Ovary (tissue), 9 donors: ENCODE results near the gene NAPB. TPM values are rescaled to one million over a fixed set of nuclear protein-coding genes. Genes with fewer than 3 reads are reported as not detected.

Experiments used
- DNase-seq, 5 donors: peaks; one replicate each; pipeline ENCODE4 v3.0.0-alpha.2; 2019 to 2020
- H3K27ac ChIP-seq, 2 donors: fragments of 200-600 bp; one replicate each; pipeline versions ENCODE4 v1.5.1 to v1.8.0; 2019 to 2022
- H3K27me3 ChIP-seq: fragments of 200-600 bp; one replicate; pipeline ENCODE4 v1.8.0; 2022
- H3K36me3 ChIP-seq: fragments of 200-600 bp; sonication (generic); one replicate; pipeline ENCODE4 v1.5.1; 2019
- H3K4me1 ChIP-seq: one replicate; pipeline ENCODE4 v1.8.1; 2013; ENCODE audit warnings: mild to moderate bottlenecking, moderate library complexity; ENCODE audit not compliant: insufficient read depth
- H3K4me3 ChIP-seq: fragments of 200-600 bp; sonication (generic); one replicate; pipeline ENCODE4 v1.5.1; 2017
- H3K9me3 ChIP-seq, 2 donors: fragments of 200-600 bp in 1 of 2; sonication (generic) in 1 of 2; one replicate each; pipeline versions ENCODE4 v1.5.1 to v1.8.1; 2013 to 2019; ENCODE audit warnings: mild to moderate bottlenecking in 1 of 2, moderate library complexity in 1 of 2
- EP300 ChIP-seq: sonication (generic); formaldehyde crosslinking; IDR thresholded peaks from one replicate; pipeline ENCODE4 v1.6.1; 2017; ENCODE audit warnings: antibody characterized with exemption
- POLR2A ChIP-seq: fragments of 450-650 bp; IDR thresholded peaks from one replicate; pipeline ENCODE4 v1.6.1; 2017; ENCODE audit warnings: antibody characterized with exemption, mild to moderate bottlenecking, moderate library complexity
- WGBS, 3 donors: extraction: QIAGEN DNeasy Blood & Tissue Kit in 1 of 3; methylation state at CpG; one replicate each; pipeline versions ENCODE4 v1.1.5 to v1.1.7; 2013 to 2017; 5-methylcytosine and 5-hydroxymethylcytosine counted together
- intact Hi-C, 4 donors: fragments of 100-400 bp; cut with DNase I; formaldehyde crosslinking; loops; one replicate each; pipeline versions ENCODE4 v1.11.0 to v1.15.1; 2022 to 2023
- polyA plus RNA-seq, 2 donors: library from polyadenylated mRNA; stranded (reverse); fragments of 200-250 nt in 1 of 2; fragments of 350-450 nt in 1 of 2; fragmentation: Illumina TruSeq in 1 of 2; extraction: RNeasy Lipid Tissue Mini Kit (QIAGEN cat#74804) in 1 of 2; gene quantifications; one replicate each; pipeline ENCODE4 v1.2.3, GENCODE V29; 2013 to 2014
- total RNA-seq, 7 donors: library from RNA; depleted of rRNA in 2 of 7; stranded (reverse); fragments of >200 nt in 2 of 7; fragmentation: NEBNext Ultra II Directional in 3 of 7; extraction: Animal tissue kit (Norgen Biotek cat#: 25700) in 3 of 7; gene quantifications; one replicate each; pipeline versions ENCODE4 v1.1.0 to v1.2.4, GENCODE V29; 2016 to 2023
- TF ChIP-seq, protein P1 (sequence below), 3 donors: fragments of 450-650 bp in 2 of 3; fragments of 200-600 bp in 1 of 3; IDR thresholded peaks; one replicate each; pipeline versions ENCODE4 v1.5.1 to v1.8.0; 2016 to 2022; ENCODE audit warnings: antibody characterized with exemption in 3 of 3, mild to moderate bottlenecking in 1 of 3
- donor health status: DM: no; HTN: no; CAD: no; lungs with moderate emphysema.
- donor health status: DM: no; HTN: no; CAD: no.
- donor health status: Bipolar disorder and iron deficiency.
- donor health status: DM: yes; HTN: yes; CAD: no.
- donor health status: DM: no; HTN: no; CAD: no.
- donor health status: DM: yes; HTN: yes; CAD: no.

NAPB gene
- total and polyA plus RNA-seq, 9 donors, result 9.3 to 17.9 (median 12.9) TPM

DNA sequence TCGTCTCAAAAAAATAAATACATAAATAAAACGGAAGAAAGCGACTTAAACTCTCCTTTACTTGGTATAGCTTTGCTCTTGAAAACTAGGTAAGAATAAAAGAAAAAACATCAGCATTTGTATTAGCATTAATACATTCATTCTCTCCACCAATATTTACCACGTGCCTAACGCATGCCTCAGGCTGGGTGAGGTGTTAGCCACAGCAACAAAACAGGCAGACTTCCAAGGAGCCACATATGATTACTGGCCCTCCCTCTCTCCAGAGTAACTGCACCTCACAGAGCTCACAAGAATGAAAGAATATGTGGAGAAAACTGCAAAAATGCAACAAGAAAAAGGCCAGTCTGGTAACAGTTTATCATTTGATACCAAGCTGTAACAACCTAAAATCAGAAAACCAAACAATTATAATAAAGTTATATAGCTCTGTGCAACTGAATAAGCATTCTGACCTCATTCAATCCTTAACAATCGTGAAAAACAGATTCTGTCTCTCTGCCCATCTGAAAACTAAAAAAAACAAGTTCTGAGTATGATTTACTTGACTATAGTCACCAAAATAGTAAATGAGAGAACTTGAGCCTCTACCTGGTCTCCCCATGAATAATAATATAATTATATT, 5.2 kb downstream of the NAPB start:
- Histone ChIP-seq H3K27me3 (no peaks in the 10 kb centered on the region), H3K4me1 (peaks cover 6% of the 10 kb centered on the region), H3K36me3 (no peaks in the 10 kb centered on the region), H3K4me3 (no peak overlapping the region), H3K27ac (no peak overlapping the region), H3K9me3 (no peaks in the 10 kb centered on the region)
- TF ChIP-seq POLR2A, result no peak
- TF ChIP-seq, protein P1, sequence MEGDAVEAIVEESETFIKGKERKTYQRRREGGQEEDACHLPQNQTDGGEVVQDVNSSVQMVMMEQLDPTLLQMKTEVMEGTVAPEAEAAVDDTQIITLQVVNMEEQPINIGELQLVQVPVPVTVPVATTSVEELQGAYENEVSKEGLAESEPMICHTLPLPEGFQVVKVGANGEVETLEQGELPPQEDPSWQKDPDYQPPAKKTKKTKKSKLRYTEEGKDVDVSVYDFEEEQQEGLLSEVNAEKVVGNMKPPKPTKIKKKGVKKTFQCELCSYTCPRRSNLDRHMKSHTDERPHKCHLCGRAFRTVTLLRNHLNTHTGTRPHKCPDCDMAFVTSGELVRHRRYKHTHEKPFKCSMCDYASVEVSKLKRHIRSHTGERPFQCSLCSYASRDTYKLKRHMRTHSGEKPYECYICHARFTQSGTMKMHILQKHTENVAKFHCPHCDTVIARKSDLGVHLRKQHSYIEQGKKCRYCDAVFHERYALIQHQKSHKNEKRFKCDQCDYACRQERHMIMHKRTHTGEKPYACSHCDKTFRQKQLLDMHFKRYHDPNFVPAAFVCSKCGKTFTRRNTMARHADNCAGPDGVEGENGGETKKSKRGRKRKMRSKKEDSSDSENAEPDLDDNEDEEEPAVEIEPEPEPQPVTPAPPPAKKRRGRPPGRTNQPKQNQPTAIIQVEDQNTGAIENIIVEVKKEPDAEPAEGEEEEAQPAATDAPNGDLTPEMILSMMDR (IDR thresholded peaks at IDR 0.05), result no peak
- no peak for TF ChIP-seq EP300
- 21 to 39% (median 21%) methylated on average over 6 of the region's 6 CpGs for WGBS, 3 donors
- DNase-seq, result no peak
- intact Hi-C loops, result loop anchor here in 1 of 4 donors (10.0 kb wide), 1 partner anchor 61 kb away; the partner anchor contains the start of gene NXT1

DNA sequence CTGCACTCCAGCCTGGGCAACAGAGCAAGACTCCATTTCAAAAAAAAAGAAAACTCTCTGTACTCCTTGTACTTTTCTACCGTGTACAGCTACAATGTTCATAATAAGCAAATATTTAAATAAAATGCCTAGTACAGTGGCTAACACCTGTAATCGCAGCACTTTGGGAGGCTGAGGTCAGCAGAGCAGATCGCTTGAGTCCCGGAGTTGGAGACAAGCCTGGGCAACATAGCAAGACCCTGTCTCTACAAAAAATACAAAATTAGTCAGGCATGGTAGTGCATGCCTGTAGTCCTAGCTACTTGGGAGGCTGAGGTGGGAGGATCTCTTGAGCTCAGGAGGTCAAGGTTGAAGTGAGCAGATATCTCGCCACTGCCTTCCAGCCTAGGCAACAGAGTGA, 5.7 kb downstream of the NAPB start:
- intact Hi-C loops, result loop anchor here in 1 of 4 donors (10.0 kb wide), 1 partner anchor 61 kb away; the partner anchor contains the start of gene NXT1
- Histone ChIP-seq H3K27me3 (no peaks in the 10 kb centered on the region), H3K36me3 (no peaks in the 10 kb centered on the region), H3K4me1 (peaks cover 6% of the 10 kb centered on the region), H3K9me3 (no peaks in the 10 kb centered on the region), H3K27ac (no peak overlapping the region), H3K4me3 (no peak overlapping the region)
- WGBS, 3 donors, result 50 to 63% (median 51%) methylated on average over 5 of the region's 5 CpGs
- TF ChIP-seq, protein P1 (IDR thresholded peaks at IDR 0.05), result no peak
- no peak for TF ChIP-seq POLR2A
- no peak for DNase-seq

DNA sequence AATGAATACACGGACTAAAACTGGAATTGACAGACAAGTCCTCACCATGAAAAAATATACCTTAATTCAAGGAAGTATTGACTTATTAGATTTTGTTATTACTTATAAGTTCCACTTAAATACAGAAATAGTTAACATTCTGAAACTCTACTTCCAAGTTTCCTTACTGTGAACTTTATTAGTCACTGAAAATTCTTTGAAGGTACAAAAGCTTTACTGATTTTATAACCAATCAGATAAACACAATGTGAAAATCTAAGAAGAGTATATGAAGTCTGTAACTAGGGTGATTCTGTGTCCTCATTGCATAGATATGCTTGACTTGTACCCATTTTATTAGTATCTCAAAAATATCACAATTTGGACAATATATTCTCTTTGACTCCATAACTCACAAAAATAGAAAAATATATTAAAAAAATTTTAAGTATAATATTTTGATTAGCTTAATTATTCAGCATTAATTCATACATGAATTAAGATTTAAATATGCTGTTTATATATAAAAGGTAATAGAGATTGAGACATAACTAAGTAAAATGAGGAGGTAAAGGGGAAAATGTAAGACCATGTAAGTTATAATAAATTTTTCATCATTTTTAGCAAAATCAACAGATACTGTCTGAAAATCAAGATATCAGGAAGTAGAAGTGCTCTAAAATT, 6.6 kb downstream of the NAPB start:
- TF ChIP-seq POLR2A, result no peak
- TF ChIP-seq, protein P1 (IDR thresholded peaks at IDR 0.05), result no peak
- no peak for TF ChIP-seq EP300
- H3K9me3 ChIP-seq, result no peaks in the 10 kb centered on the region
- intact Hi-C loops, result loop anchor here in 1 of 4 donors (10.0 kb wide), 1 partner anchor 60 kb away; the partner anchor contains the start of gene NXT1
- WGBS, 3 donors, result 70 to 78% (median 76%) methylated on average over 1 of the region's 1 CpG
- no peaks in the 10 kb centered on the region for H3K36me3 ChIP-seq
- H3K27ac ChIP-seq, result no peak overlapping the region
- H3K4me1 ChIP-seq, result peaks cover 10% of the 10 kb centered on the region
- no peak for DNase-seq
- no peak overlapping the region for H3K4me3 ChIP-seq
- no peaks in the 10 kb centered on the region for H3K27me3 ChIP-seq

DNA sequence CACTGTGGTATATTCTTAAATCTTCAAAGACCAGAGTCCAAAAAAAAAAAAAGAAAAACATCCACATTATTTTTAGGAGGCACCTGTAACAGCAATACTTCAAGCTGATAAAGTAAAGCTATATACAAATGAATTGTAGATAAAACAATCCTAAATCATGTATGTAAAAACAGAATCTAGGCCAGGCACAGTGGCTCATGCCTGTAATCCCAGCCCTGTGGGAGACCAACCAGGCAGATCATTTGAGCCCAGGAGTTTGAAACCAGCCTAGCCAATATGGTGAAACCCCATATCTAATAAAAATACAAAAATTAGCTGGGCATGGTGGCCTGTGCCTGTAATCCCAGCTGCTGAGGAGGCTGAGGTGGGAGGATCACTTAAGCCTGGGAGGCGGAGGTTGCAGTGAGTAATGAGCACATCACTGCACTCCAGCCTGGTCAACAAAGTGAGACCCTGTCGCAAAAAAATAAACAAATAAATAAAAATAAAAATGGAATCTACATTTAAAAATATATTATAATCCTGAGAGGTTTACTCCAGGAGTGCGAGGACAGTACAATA, 7.3 kb downstream of the NAPB start:
- no peak overlapping the region for H3K4me3 ChIP-seq
- DNase-seq, result no peak
- no peaks in the 10 kb centered on the region for H3K9me3 ChIP-seq
- no peak overlapping the region for H3K27ac ChIP-seq
- H3K27me3 ChIP-seq, result no peaks in the 10 kb centered on the region
- 83 to 96% (median 96%) methylated on average over 3 of the region's 3 CpGs for WGBS, 3 donors
- H3K36me3 ChIP-seq, result no peaks in the 10 kb centered on the region
- intact Hi-C loops, result loop anchor here in 1 of 4 donors (10.0 kb wide), 1 partner anchor 59 kb away; the partner anchor contains the start of gene NXT1
- H3K4me1 ChIP-seq, result peaks cover 11% of the 10 kb centered on the region
- TF ChIP-seq, protein P1 (IDR thresholded peaks at IDR 0.05), result no peak
- TF ChIP-seq POLR2A (no peak), EP300 (no peak)
